Neural crest cell (in vitro differentiated cells): ENCODE data around the gene HES3. TPM values are rescaled to one million over a fixed set of nuclear protein-coding genes. Genes with fewer than 3 reads are reported as not detected.

ENCODE experiments used
- DNase-seq: peaks from one replicate; pipeline ENCODE4 v3.0.0; 2021; ENCODE audit warnings: low read depth, mixed read lengths, low spot score
- H3K27ac Mint-ChIP-seq: one replicate; pipeline ENCODE4 v1.8.0; 2021; ENCODE audit warnings: mild to moderate bottlenecking, mixed read lengths; ENCODE audit not compliant: unreplicated experiment
- H3K27me3 Mint-ChIP-seq: 2 replicates; pipeline ENCODE4 v1.8.0; 2021; ENCODE audit warnings: low read depth, mild to moderate bottlenecking, mixed read lengths
- H3K36me3 Mint-ChIP-seq: 2 replicates; pipeline ENCODE4 v1.8.0; 2021; ENCODE audit warnings: low read depth, mild to moderate bottlenecking, mixed read lengths
- H3K4me1 Mint-ChIP-seq: 2 replicates; pipeline ENCODE4 v1.8.0; 2021; ENCODE audit warnings: mixed read lengths
- H3K4me3 Mint-ChIP-seq: one replicate; pipeline ENCODE4 v1.8.0; 2021; ENCODE audit warnings: mild to moderate bottlenecking, mixed read lengths
- H3K9me3 Mint-ChIP-seq: 2 replicates; pipeline ENCODE4 v1.8.0; 2021; ENCODE audit warnings: mixed read lengths
- total RNA-seq: library from RNA; stranded (reverse); gene quantifications from 2 replicates; pipeline ENCODE4 v1.2.1, GENCODE V29; 2021
- TF ChIP-seq, protein P1 (sequence below): fragments of 200-600 bp; sonication (generic); conservative IDR thresholded peaks from 2 replicates; pipeline ENCODE4 v1.5.0; 2021; ENCODE audit warnings: antibody characterized with exemption, mild to moderate bottlenecking

HES3 gene
- total RNA-seq, 1 donor from 2014 or later = 23.6 TPM

DNA sequence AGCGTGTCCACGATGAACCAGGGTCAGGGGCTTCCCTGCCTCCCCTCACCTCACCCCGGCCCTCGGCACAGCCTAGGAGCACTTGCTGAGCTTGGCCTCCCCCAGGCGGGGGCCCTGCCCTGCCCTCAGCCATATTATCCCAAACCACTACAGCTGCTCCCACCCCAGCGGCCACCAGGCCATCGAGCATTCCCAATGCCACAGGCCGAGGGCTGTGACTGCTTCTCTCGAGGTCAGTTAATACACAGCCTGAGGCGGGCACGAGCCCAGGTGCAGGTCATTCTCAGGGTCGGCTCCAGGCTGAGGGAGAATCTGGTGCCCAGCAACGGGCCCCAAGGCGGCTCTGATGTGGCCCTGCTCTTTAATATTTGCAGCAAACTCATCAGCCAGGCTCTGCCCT lies 25.3 kb downstream of the HES3 start:
- H3K27ac Mint-ChIP-seq = peak overlapping the region; percentile 35
- no peaks in the 10 kb centered on the region for H3K36me3 Mint-ChIP-seq
- H3K9me3 Mint-ChIP-seq = no peaks in the 10 kb centered on the region
- no peak for DNase-seq
- TF ChIP-seq, protein P1, sequence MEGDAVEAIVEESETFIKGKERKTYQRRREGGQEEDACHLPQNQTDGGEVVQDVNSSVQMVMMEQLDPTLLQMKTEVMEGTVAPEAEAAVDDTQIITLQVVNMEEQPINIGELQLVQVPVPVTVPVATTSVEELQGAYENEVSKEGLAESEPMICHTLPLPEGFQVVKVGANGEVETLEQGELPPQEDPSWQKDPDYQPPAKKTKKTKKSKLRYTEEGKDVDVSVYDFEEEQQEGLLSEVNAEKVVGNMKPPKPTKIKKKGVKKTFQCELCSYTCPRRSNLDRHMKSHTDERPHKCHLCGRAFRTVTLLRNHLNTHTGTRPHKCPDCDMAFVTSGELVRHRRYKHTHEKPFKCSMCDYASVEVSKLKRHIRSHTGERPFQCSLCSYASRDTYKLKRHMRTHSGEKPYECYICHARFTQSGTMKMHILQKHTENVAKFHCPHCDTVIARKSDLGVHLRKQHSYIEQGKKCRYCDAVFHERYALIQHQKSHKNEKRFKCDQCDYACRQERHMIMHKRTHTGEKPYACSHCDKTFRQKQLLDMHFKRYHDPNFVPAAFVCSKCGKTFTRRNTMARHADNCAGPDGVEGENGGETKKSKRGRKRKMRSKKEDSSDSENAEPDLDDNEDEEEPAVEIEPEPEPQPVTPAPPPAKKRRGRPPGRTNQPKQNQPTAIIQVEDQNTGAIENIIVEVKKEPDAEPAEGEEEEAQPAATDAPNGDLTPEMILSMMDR = no peak
- no peaks in the 10 kb centered on the region for H3K27me3 Mint-ChIP-seq
- no peak overlapping the region for H3K4me3 Mint-ChIP-seq
- peaks cover 76% of the 10 kb centered on the region for H3K4me1 Mint-ChIP-seq

DNA sequence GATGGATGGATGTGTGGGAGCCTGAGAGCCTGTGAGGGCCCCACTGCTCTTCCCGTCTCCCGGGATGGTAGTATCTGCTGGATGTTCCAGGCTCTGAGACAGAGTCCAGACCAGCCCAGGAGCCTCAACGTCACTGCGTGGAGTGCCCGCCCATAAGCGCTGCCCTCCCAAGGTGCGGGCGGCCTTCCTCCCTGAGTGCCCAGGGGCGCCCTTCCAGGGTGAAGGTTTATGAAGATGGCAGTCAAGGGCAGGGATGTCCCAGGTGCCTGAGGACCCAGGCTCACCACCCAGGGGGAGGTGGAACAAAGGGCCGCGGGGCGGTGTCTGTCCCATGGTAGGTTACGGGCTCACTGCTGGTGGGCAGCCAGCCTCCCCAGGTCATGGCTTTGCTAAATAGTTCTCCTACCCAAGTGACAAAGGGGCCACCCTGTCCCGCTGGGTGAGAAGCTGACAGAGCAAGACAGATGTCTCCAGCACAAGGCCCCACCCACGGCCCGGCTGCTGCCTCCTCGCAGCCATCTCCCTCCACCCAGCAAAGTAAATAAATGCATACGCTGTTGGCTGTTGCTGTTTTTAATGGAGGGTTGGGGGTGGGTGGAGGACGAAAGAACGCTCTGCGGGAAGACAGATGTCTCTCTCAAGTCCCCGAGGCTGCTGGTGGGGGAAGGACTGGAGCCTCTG lies 25.9 kb downstream of the HES3 start:
- no peaks in the 10 kb centered on the region for H3K27me3 Mint-ChIP-seq
- H3K27ac Mint-ChIP-seq = peak overlapping the region; percentile 35
- peak overlapping the region; percentile 64 for H3K4me3 Mint-ChIP-seq
- no peaks in the 10 kb centered on the region for H3K36me3 Mint-ChIP-seq
- peaks cover 74% of the 10 kb centered on the region for H3K4me1 Mint-ChIP-seq
- DNase-seq = no peak
- H3K9me3 Mint-ChIP-seq = no peaks in the 10 kb centered on the region
- TF ChIP-seq, protein P1 = no peak

- Mint-ChIP-seq H3K9me3 (no peaks in the 10 kb centered on the region), H3K27ac (no peak overlapping the region), H3K36me3 (no peaks in the 10 kb centered on the region), H3K4me1 (peaks cover 72% of the 10 kb centered on the region), H3K27me3 (no peaks in the 10 kb centered on the region), H3K4me3 (peak overlapping the region; percentile 64)
- TF ChIP-seq, protein P1 = no peak
- no peak for DNase-seq
Observed at GRCh38 chr1:6270401-6270800, 26.4 kb downstream of the HES3 start.

- Mint-ChIP-seq H3K9me3 (no peaks in the 10 kb centered on the region), H3K4me1 (peaks cover 74% of the 10 kb centered on the region), H3K27me3 (no peaks in the 10 kb centered on the region), H3K4me3 (peak overlapping the region; percentile 86), H3K36me3 (no peaks in the 10 kb centered on the region), H3K27ac (peak overlapping the region; percentile 99)
- TF ChIP-seq, protein P1 = no peak
- DNase-seq = no peak
Observed at GRCh38 chr1:6271006-6271405, 27.0 kb downstream of the HES3 start.

DNA sequence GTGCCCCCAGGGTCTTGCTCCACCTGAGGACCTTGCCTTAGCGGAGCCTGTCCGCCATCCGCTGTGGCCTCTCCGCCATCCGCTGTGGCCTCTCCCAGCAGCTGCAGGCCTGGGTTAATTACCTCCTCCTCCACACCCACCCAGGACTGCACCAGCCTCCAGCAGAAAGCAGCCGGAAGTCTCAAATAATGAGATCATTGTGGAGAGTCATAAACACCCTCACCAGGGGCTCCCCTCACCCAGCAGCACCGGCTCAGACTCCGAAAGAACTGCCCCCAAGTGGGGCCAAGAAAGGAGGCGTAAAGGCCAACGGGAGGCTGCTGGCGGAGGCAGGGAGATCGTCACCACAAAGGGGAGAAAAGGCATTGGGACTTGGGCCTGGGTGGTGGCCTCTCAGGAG lies 27.6 kb downstream of the HES3 start:
- Mint-ChIP-seq H3K27me3 (no peaks in the 10 kb centered on the region), H3K27ac (peak overlapping the region; percentile 99), H3K4me1 (peaks cover 78% of the 10 kb centered on the region), H3K4me3 (peak overlapping the region; percentile 86), H3K9me3 (no peaks in the 10 kb centered on the region), H3K36me3 (no peaks in the 10 kb centered on the region)
- DNase-seq = no peak
- TF ChIP-seq, protein P1 = no peak
